ENCODE measurements around the gene PLAAT4.

The PLAAT4 gene, protein sequence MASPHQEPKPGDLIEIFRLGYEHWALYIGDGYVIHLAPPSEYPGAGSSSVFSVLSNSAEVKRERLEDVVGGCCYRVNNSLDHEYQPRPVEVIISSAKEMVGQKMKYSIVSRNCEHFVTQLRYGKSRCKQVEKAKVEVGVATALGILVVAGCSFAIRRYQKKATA

GRCh38 chr11:63536669-63537292 is at the start of gene PLAAT4:
Gene PLAAT4 (plus strand): TSS chr11:63536808. CDS start chr11:63536869, 61 bp downstream.
- DNase-seq (ENCODE audit: low read depth), result peak; percentile 43

DNA sequence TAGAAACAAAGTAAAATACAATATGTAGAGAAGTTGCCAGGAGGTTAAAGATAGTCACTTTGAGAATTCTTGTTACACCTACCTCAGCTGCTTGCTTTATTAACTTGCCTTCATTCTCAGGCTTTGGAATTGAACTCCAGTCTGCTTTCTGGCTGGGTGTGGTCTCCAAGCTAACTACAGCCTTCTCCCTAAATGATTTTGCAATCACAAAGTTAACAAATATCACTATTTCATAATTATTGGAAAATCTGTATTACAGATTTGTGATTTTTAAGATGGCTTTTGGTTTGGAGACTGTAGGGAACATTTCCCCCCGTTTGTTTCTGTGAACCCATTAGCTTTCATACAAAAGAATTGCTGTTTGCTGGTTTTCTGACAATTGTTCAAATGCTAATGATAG is 47.8 kb upstream of the PLAAT4 start:
- no peak for DNase-seq (ENCODE audit: low read depth)

DNA sequence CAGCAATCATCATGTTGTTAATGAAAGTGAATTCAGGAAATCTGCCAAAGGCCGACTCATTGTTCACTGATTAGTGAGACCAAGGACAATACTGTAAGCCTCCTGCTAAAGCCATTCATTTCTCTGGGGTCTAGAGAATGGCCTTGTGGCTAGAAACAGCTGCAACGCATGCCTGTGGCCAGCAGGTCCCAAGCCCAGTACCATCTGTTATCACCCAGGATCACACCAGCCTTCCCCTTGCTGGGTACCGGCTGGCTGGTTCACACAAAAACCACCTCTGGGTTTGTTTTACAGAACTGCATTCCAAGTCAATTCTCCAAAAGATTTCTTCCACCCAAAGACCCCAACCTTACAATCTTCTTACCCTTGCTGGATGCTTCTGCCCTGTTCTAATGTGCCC is 46.7 kb upstream of the PLAAT4 start:
- DNase-seq (ENCODE audit: low read depth), result no peak

DNA sequence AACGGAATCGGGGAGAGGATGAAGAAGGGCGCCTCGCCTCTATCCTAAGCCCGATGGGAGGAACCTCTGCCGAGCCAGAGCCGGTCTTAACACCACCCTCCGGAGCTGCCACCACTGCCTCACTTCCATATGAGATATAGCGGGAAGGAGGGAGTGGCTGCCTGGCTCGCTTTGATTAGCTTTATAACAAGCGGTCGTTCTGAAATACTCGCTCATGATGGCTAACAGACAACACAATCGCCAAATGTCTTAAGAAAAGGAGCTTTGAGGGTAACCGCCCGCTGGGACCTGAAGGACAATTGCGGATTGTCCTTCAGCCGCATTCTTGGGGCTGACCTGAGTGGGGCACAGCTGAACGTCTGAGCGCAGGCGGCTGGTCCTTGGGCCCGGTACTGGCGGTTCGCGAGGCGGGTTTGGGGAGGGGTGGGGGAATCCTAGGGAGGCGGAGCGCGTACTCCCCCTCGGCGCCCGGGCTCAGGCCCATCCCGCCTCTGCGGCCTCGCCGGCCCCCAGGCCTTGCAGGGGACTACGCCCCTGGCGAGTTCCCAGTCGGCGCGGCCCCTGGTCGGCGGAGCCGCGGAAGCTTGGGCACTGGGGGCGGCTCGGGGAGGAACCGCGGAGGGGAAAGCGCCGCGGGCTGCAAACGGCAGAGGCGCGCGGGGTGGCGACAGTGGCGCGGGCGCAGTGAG is 45.9 kb upstream of the PLAAT4 start, which contains the start of gene PLAAT5:
PLAAT5 (minus strand) TSS at position 617 of the 689 bp plus-strand sequence; CDS start at position 484, 133 bp downstream.
- DNase-seq (ENCODE audit: low read depth), result no peak

DNA sequence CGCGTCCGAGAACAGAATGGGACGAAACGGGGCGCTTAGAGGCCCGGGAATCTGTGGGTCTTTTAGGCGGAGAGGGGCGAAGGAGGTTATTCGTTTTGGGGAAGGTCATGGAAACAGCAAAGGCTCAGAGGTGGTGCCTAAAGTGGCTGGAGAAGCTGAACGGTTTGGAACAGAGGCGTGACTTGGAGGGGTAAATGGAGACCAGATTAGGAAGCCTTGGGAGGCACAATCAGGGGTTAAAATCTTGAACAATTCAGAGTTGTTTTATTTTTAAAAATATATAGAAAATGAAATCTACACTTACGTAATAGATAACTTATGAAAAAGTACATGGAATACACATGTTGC is 45.4 kb upstream of the PLAAT4 start:
- no peak for DNase-seq (ENCODE audit: low read depth)

GRCh38 chr11:63491636-63492372 is 44.8 kb upstream of the PLAAT4 start:
- DNase-seq (ENCODE audit: low read depth), result no peak

- no peak for DNase-seq (ENCODE audit: low read depth)
Measured at GRCh38 chr11:63492441-63492840, 44.2 kb upstream of the PLAAT4 start.

DNA sequence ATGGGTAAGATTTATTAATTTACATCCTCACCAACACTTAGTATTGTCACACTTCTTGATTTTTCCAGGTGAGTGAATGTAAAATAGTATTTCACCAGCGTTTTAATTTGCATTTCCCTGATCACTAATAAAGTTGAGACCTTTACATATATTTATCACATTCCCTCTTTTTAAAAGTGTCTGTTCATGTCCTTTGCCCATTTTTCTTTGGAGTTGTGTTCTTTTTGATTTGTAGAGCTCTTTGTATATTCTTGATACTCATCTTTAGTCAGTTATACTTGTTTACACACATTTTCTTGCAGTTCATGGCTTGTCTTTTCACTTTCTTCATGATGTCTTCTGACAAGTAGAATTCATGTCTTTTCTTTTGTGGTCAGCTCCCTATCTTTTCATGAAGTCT is 43.5 kb upstream of the PLAAT4 start:
- no peak for DNase-seq (ENCODE audit: low read depth)

DNA sequence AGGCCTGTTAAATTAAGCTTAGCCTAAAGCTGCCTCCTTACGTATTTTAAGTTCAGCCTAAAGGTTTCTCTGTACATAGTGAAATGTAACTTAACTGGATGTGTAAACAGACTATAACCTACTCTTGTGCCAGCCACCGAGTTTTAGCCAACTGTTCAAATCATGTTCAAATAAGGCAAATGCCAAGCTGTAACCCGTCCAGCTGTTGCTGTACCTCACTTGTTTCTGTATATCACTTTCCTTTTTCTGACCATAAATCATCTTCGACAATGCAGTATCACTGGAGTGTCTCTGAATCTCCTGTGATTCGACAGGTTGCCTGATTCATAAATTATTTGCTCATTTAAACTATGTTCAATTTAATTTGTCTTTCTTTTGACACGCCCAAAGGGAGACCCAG is 41.6 kb upstream of the PLAAT4 start:
- no peak for DNase-seq (ENCODE audit: low read depth)

DNA sequence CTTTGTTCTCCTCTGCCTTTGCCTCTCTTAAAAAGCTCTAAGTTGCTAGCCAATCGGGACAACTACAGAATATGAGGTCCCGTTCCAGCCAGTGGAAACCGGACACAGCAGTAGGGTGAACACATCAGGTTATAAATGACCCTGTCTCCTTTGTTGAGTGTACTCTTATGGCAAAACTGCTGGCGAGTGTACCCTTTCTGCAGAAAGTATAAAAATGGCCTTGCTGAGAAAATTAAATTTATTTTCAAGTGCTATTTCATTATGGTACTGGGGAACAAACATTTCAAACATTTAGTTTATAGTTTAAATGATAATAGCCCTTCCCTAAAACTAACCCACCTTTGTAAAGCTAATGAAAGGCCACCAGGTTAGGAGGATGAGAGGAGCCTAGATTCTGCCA is 36.7 kb upstream of the PLAAT4 start:
- DNase-seq (ENCODE audit: low read depth), result no peak

GRCh38 chr11:63501236-63501635 is 35.4 kb upstream of the PLAAT4 start:
- no peak for DNase-seq (ENCODE audit: low read depth)

- DNase-seq (ENCODE audit: low read depth), result no peak
Measured at GRCh38 chr11:63502252-63502820, 34.3 kb upstream of the PLAAT4 start.

DNA sequence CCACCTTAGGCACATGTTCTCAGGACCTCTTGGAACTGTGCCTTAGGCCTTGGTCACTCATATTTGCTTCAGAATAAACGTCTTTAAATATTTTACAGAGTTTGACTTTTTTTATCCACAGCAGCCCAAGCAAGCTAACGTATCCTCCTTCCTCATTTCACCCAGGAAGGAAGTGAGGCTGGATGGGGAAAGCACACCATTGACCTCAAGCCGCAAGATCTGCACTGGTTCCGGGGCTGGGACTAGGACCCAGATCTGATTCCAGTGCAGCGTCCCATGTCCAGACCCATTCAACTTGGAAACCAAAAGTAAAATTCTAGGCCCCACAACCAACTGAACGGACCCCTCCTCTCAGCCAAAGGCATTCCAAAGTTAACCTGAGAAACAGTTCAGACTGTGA is 33.1 kb upstream of the PLAAT4 start:
- no peak for DNase-seq (ENCODE audit: low read depth)

GRCh38 chr11:63504054-63504453 is 32.6 kb upstream of the PLAAT4 start:
- DNase-seq (ENCODE audit: low read depth), result no peak

DNA sequence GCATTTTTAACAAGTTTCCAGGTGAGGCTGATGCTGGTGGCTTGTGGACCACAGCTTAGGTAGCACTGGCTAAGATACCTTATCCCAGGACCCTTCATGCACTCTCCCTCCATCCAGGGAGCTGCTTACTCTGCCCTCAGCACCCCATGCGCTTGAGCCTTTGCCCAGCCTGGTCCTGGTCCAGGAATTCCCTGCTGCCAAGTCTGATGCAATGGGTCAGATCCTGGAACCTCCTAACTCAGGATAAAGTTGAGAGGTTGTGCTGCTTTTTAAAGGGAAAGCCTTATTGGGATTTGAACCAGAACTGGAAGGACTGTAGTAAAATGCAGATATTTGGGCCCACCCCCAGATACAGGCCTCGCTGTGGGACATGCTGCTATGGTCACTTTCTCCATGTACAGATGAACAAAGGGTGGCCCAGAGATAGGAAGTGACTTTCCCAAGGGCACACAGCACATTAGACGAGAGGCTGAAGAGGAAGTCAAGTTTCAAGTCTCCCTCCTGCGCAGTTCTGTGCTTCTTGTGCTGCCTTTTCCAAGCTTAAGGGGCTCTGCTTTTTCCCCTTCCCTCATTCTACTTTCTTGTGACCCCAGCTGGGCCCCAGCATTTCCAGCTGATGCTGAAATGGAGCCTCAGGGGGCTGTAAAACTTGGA is 31.5 kb upstream of the PLAAT4 start:
- DNase-seq (ENCODE audit: low read depth), result peak; percentile 28

- DNase-seq (ENCODE audit: low read depth), result no peak
Measured at GRCh38 chr11:63505857-63506528, 30.6 kb upstream of the PLAAT4 start, which contains the start of gene LGALS12. Gene LGALS12 (plus strand): TSS chr11:63506084. CDS start chr11:63506459, 375 bp downstream.

GRCh38 chr11:63506876-63507275 is 29.7 kb upstream of the PLAAT4 start:
- DNase-seq (ENCODE audit: low read depth), result no peak

DNA sequence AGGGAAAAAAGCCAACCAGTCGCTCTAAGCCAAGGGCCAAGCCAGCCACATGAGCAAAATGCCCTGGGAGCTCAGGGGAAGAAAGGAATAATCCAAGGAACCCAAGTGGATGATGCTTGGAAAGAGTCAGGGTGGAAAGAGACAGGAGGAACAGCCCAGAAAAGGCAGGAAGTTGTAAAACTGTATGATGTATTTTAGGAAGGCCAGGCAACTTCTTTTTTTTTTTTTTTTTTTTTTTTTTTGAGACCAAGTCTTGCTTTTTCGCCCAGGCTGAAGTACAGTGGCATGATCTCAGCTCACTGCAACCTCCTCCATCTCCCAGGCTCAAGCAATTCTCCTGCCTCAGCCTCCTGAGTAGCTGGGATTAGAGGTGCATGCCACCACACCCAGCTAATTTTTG is 29.1 kb upstream of the PLAAT4 start:
- DNase-seq (ENCODE audit: low read depth), result no peak

DNA sequence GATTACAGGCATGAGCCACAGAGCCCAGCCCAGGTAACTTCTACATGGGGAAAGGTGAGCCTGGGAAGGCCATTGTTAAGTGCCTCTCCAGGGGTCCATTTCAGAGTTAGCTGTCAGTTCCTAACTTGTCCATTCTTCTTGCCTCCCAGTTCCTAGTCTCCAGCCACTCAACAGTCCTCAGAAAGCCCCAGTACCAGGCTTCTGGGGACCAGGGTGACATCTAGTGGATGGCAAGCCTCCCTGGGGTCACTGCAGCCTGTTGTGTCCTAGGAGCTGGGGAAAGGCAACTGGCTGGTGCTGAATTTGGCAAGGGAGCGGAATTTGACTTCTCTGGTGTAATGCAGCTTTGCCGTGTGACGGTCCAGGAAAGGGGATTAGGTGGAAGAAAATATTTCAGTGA is 28.6 kb upstream of the PLAAT4 start:
- DNase-seq (ENCODE audit: low read depth), result no peak

GRCh38 chr11:63508745-63509144 is 27.9 kb upstream of the PLAAT4 start:
- DNase-seq (ENCODE audit: low read depth), result no peak

DNA sequence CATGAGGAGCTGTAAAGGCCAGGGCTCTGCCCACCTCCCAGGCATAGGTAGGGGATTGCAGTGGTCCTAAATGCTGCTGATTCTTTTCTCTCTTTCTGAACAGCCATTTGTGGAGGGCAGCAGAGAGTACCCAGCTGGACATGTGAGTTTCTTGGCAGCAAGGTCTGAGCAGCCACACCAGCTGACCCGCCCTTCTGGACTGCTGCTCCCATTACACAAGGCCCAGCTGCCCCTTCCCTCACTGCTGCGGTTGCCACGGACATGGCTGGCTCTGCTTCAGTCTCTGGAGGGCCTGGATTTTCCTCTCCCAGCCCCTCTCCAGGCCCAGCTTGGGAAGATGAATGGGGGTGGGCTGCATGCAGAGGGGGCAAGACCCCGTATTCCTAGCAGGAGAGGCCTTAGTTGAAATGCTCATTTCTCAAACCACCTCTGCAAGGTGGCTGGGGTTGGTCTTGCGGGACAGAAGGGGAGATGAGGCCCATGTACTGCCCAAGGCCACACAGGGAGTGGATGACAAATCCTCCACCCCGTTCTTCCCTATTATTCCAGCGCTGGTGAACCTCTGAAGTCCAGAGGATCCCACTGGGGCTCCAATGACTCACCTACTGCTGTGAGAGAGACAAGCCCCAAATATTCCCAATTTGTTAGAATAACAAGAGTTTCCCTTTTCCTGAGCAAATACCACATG is 26.1 kb upstream of the PLAAT4 start:
- DNase-seq (ENCODE audit: low read depth), result peak; percentile 70
